Loucy (cell line): ENCODE results near the gene PLEKHH1.

ENCODE experiments used
- H2AFZ ChIP-seq: fragments of 200-600 bp; sonication (generic); 2 replicates; pipeline ENCODE4 v1.6.0; 2016; ENCODE audit warnings: antibody characterized with exemption, mild to moderate bottlenecking, low read length, moderate library complexity
- H3F3A ChIP-seq: fragments of 200-600 bp; 2 replicates; pipeline ENCODE4 v1.6.0; 2016; ENCODE audit warnings: antibody characterized with exemption, low read depth, mild to moderate bottlenecking
- H3K27me3 ChIP-seq: fragments of 200-600 bp; sonication (generic); 2 replicates; pipeline ENCODE4 v1.6.1; 2014; ENCODE audit warnings: low read length, mild to moderate bottlenecking; ENCODE audit not compliant: insufficient read depth, poor library complexity, severe bottlenecking
- H3K36me3 ChIP-seq: fragments of 200-600 bp; sonication (generic); 2 replicates; pipeline ENCODE4 v1.6.1; 2016; ENCODE audit warnings: low read length; ENCODE audit not compliant: insufficient read depth
- H3K4me1 ChIP-seq: fragments of 200-600 bp; sonication (generic); 2 replicates; pipeline ENCODE4 v1.5.1; 2014; ENCODE audit warnings: low read length, mild to moderate bottlenecking; ENCODE audit not compliant: insufficient read depth, poor library complexity, severe bottlenecking
- H3K4me2 ChIP-seq: fragments of 200-600 bp; sonication (generic); 2 replicates; pipeline ENCODE4 v1.6.0; 2014; ENCODE audit warnings: antibody characterized with exemption, low read length, low read depth, mild to moderate bottlenecking; ENCODE audit not compliant: poor library complexity, severe bottlenecking
- H3K4me3 ChIP-seq: fragments of 200-600 bp; sonication (generic); 2 replicates; pipeline ENCODE4 v1.5.1; 2014; ENCODE audit warnings: low read length, mild to moderate bottlenecking, mixed read lengths; ENCODE audit not compliant: poor library complexity, severe bottlenecking
- H3K79me2 ChIP-seq: fragments of 200-600 bp; sonication (generic); 2 replicates; pipeline ENCODE4 v1.6.1; 2014; ENCODE audit warnings: low read length; ENCODE audit not compliant: insufficient read depth
- H3K9ac ChIP-seq: fragments of 200-600 bp; sonication (generic); 2 replicates; pipeline ENCODE4 v1.6.0; 2014; ENCODE audit warnings: mild to moderate bottlenecking, low read depth, low read length, moderate library complexity; ENCODE audit not compliant: poor library complexity, severe bottlenecking
- H3K9me2 ChIP-seq: fragments of 200-600 bp; sonication (generic); replicated peaks from 2 replicates; pipeline ENCODE4 v1.6.1; 2016; ENCODE audit warnings: low read depth, low read length, mixed read lengths
- H3K9me3 ChIP-seq: fragments of 200-600 bp; sonication (generic); 2 replicates; pipeline ENCODE4 v1.6.1; 2014; ENCODE audit warnings: mild to moderate bottlenecking, antibody characterized with exemption, low read length, low read depth; ENCODE audit not compliant: insufficient read depth
- H4K20me1 ChIP-seq: fragments of 200-600 bp; sonication (generic); 2 replicates; pipeline ENCODE4 v1.6.0; 2014; ENCODE audit warnings: antibody characterized with exemption, low read length, mild to moderate bottlenecking; ENCODE audit not compliant: insufficient read depth, poor library complexity, severe bottlenecking
- CTCF ChIP-seq: fragments of 200-600 bp; sonication (generic); conservative IDR thresholded peaks from 2 replicates; pipeline ENCODE4 v1.5.1; 2014; ENCODE audit warnings: mild to moderate bottlenecking, antibody characterized with exemption, low read length
- EZH2phosphoT487 ChIP-seq: fragments of 200-600 bp; IDR thresholded peaks from 2 replicates; pipeline ENCODE4 v1.6.1; 2018; ENCODE audit warnings: antibody characterized with exemption, mild to moderate bottlenecking, moderate library complexity, borderline replicate concordance

The PLEKHH1 gene

GRCh38 chr14:67574806-67575205 lies 41.7 kb downstream of the PLEKHH1 start:
- no peak overlapping the region for H3K9ac ChIP-seq
- H3F3A ChIP-seq: no peaks in the 10 kb centered on the region
- no peaks in the 10 kb centered on the region for H3K27me3 ChIP-seq
- H3K4me1 ChIP-seq: no peaks in the 10 kb centered on the region
- H4K20me1 ChIP-seq: no peaks in the 10 kb centered on the region
- H3K4me2 ChIP-seq: no peak overlapping the region
- no peak overlapping the region for H3K4me3 ChIP-seq
- H3K9me2 ChIP-seq: no peaks in the 10 kb centered on the region
- no peaks in the 10 kb centered on the region for H3K36me3 ChIP-seq
- H2AFZ ChIP-seq: no peak overlapping the region
- H3K79me2 ChIP-seq: no peaks in the 10 kb centered on the region
- no peaks in the 10 kb centered on the region for H3K9me3 ChIP-seq
- TF ChIP-seq CTCF (no peak), EZH2phosphoT487 (no peak)

- Histone ChIP-seq H3K9me3 (no peaks in the 10 kb centered on the region), H3K79me2 (no peaks in the 10 kb centered on the region), H3K4me1 (no peaks in the 10 kb centered on the region), H3K9ac (no peak overlapping the region), H3F3A (no peaks in the 10 kb centered on the region), H3K9me2 (no peaks in the 10 kb centered on the region), H4K20me1 (no peaks in the 10 kb centered on the region), H3K36me3 (no peaks in the 10 kb centered on the region), H2AFZ (no peak overlapping the region), H3K4me2 (no peak overlapping the region), H3K27me3 (no peaks in the 10 kb centered on the region), H3K4me3 (no peak overlapping the region)
- no peak for TF ChIP-seq EZH2phosphoT487
- TF ChIP-seq CTCF: no peak
These were observed 42.6 kb downstream of the PLEKHH1 start for GRCh38 chr14:67575684-67576083.

- no peaks in the 10 kb centered on the region for H3K36me3 ChIP-seq
- no peak overlapping the region for H3K9ac ChIP-seq
- TF ChIP-seq CTCF: no peak
- no peak for TF ChIP-seq EZH2phosphoT487
- no peak overlapping the region for H2AFZ ChIP-seq
- no peak overlapping the region for H3K4me3 ChIP-seq
- H3K27me3 ChIP-seq: no peaks in the 10 kb centered on the region
- no peaks in the 10 kb centered on the region for H4K20me1 ChIP-seq
- no peaks in the 10 kb centered on the region for H3K4me1 ChIP-seq
- H3K9me2 ChIP-seq: no peaks in the 10 kb centered on the region
- no peaks in the 10 kb centered on the region for H3F3A ChIP-seq
- H3K9me3 ChIP-seq: no peaks in the 10 kb centered on the region
- no peak overlapping the region for H3K4me2 ChIP-seq
- no peaks in the 10 kb centered on the region for H3K79me2 ChIP-seq
These were observed 43.3 kb downstream of the PLEKHH1 start for GRCh38 chr14:67576216-67576955.
